ENCODE results near the gene VEGFD. TPM values are rescaled to one million over a fixed set of nuclear protein-coding genes. Genes with fewer than 3 reads are reported as not detected.

Gene VEGFD
- total and polyA plus RNA-seq, 2 donors (not counting 3 experiments of a cell fraction or from before 2014, with no cell fraction given) = 0.40 to 0.64 TPM

DNA sequence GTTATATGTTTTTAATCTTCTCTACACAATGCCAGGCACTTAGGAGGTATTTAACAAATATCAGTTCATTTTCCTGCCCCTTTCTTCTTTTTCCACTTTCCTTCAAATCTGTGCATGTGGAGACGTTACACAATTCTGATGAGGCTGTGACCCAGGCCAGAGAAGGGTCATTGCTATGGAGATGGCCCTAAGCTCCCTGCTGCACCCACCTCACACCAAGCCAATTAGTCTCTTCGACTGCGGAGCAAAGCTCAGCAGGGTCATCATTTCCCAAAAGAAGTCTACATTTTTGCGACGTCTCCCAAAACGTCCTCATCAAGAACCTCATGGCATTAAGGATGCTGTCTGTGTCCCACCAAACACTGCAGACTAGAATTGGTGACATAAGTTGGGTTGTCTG, 28.9 kb upstream of the VEGFD start:
- no TSS peak for BruUV-seq (replicated peaks)
- Histone ChIP-seq H3K79me2 (ENCODE audit: control insufficient read depth, insufficient read depth, low read length) (peaks cover 4% of the 10 kb centered on the region), H3K4me3 (replicated peaks in 1 of 3; ENCODE audit: insufficient read depth in 1 of 3, low read depth in 1 of 3, low read length in 3 of 3) (no peak overlapping the region), H2AFZ (ENCODE audit: low read depth, low read length) (no peak overlapping the region), H3K9me1 (replicated peaks; ENCODE audit: control insufficient read depth, extremely low read depth, insufficient read depth, low read length) (no peaks in the 10 kb centered on the region), H3K27ac (ENCODE audit: insufficient read depth, low read depth, low read length) (no peak overlapping the region), H3K9ac (replicated peaks; ENCODE audit: extremely low read depth, insufficient read depth, low read length) (no peak overlapping the region), H4K20me1 (replicated peaks; ENCODE audit: control insufficient read depth, extremely low read depth, insufficient read depth, low read length) (no peaks in the 10 kb centered on the region), H3K36me3 (ENCODE audit: control insufficient read depth in 2 of 2, extremely low read depth in 1 of 2, insufficient read depth in 2 of 2, low read length in 2 of 2) (peaks cover 0 to 2% of the 10 kb centered on the region in 2 experiments), H3K9me3 (replicated peaks; ENCODE audit: control insufficient read depth, insufficient read depth, low read length) (no peaks in the 10 kb centered on the region), H3K4me1 (ENCODE audit: control insufficient read depth, extremely low read depth, insufficient read depth, low read length) (no peaks in the 10 kb centered on the region), H3K27me3 (ENCODE audit: control insufficient read depth in 2 of 2, insufficient read depth in 2 of 2, low read length in 2 of 2) (no peaks in the 10 kb centered on the region), H3K4me2 (ENCODE audit: insufficient read depth, low read length) (no peak overlapping the region)
- FAIRE-seq (no peak), DNase-seq (ENCODE audit: low read depth, low spot score) (no peak)
- TF ChIP-seq, protein P1, sequence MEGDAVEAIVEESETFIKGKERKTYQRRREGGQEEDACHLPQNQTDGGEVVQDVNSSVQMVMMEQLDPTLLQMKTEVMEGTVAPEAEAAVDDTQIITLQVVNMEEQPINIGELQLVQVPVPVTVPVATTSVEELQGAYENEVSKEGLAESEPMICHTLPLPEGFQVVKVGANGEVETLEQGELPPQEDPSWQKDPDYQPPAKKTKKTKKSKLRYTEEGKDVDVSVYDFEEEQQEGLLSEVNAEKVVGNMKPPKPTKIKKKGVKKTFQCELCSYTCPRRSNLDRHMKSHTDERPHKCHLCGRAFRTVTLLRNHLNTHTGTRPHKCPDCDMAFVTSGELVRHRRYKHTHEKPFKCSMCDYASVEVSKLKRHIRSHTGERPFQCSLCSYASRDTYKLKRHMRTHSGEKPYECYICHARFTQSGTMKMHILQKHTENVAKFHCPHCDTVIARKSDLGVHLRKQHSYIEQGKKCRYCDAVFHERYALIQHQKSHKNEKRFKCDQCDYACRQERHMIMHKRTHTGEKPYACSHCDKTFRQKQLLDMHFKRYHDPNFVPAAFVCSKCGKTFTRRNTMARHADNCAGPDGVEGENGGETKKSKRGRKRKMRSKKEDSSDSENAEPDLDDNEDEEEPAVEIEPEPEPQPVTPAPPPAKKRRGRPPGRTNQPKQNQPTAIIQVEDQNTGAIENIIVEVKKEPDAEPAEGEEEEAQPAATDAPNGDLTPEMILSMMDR (IDR thresholded peaks at IDR 0.05; ENCODE audit: extremely low read depth in 1 of 2, insufficient read depth in 1 of 2, low read depth in 1 of 2, low read length in 2 of 2) = no peak
- no peak for TF ChIP-seq JUN (IDR thresholded peaks at IDR 0.05; ENCODE audit: borderline replicate concordance, insufficient read depth, insufficient read length, low read depth)
- TF ChIP-seq FOS (IDR thresholded peaks at IDR 0.05; ENCODE audit: borderline replicate concordance, insufficient read depth, low read length) = no peak
- no peak for TF ChIP-seq EZH2 (IDR thresholded peaks at IDR 0.05; ENCODE audit: borderline replicate concordance, low read depth, low read length, severe bottlenecking)
- TF ChIP-seq MAX (IDR thresholded peaks at IDR 0.05; ENCODE audit: insufficient read depth, insufficient read length) = no peak
- TF ChIP-seq POLR2AphosphoS5 (IDR thresholded peaks at IDR 0.05; ENCODE audit: insufficient read depth, low read depth, low read length) = no peak
- TF ChIP-seq POLR2A (IDR thresholded peaks at IDR 0.05; ENCODE audit: low read depth, low read length) = no peak
- no peak for TF ChIP-seq GATA2 (IDR thresholded peaks at IDR 0.05; ENCODE audit: insufficient read depth, insufficient read length, low read depth, low read length)
- TF ChIP-seq MYC (IDR thresholded peaks at IDR 0.05; ENCODE audit: low read depth, low read length) = no peak
- CTCF ChIA-PET = no interaction called here
- intact Hi-C loops (cut with micrococcal nuclease) (no loop called here), dilution Hi-C loops (cut with MboI; ENCODE audit: extremely low pct_ligation_motif_present, low sequenced_read_pairs) (no loop called here)
- POLR2A ChIA-PET = no interaction called here
